GM19025 (cell line): ENCODE results near the gene HLA-DOA.
A peak's percentile ranks its signal among the peaks of the same experiment; 100 is the strongest.

Source experiments
- ATAC-seq: cut with Tn5 transposase; IDR thresholded peaks from one replicate; pipeline ENCODE4 v1.9.1; 2021; ENCODE audit warnings: mild to moderate bottlenecking, low read depth, moderate library complexity; ENCODE audit not compliant: unreplicated experiment

Gene HLA-DOA

DNA sequence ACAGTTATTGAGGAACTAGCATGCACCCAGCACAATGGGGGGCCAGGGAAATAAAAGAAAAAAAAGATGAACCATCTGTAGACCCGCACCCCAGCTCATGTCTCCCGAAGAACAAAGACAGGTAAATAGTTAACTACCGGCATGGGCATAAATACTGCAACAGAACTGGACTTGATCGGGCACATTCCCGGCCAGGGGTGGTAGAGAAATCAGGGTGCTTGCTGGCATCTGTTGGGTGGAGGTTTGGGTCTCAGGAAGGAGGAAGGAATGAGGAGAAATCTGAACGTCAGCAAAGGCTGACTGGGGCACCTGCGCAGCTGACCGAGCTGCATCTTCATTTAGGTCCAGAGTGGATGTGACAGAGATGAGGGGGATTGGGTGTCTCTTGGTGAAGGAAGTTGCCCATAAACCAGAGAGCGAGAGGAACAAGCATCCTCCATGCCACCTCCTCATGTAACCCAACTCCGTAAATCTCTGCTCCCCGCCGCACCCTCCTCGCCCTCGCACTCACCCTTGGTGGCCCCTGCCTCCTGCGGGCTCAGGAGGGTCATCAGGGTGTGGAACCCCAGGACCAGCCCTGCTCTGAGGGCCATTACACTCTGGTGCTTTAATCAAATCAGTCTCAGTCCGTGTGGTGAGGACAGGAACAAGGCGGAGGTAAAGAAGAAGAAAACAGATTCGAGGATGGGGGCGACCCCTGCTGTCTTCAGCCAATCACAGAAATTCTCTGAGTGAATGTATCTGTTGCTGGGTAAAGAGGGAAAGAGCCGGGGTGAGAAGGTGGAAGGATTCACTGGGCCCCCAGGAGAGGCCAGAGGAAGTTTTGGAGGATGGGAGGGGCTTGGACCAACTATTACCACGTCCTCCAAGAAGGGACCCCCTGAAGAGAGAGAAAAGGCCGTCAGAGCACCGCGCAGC lies at the start of gene HLA-DOA:
Gene HLA-DOA (minus strand): TSS at position 648 of the 918 bp plus-strand sequence.
- peak; percentile 86 for ATAC-seq

DNA sequence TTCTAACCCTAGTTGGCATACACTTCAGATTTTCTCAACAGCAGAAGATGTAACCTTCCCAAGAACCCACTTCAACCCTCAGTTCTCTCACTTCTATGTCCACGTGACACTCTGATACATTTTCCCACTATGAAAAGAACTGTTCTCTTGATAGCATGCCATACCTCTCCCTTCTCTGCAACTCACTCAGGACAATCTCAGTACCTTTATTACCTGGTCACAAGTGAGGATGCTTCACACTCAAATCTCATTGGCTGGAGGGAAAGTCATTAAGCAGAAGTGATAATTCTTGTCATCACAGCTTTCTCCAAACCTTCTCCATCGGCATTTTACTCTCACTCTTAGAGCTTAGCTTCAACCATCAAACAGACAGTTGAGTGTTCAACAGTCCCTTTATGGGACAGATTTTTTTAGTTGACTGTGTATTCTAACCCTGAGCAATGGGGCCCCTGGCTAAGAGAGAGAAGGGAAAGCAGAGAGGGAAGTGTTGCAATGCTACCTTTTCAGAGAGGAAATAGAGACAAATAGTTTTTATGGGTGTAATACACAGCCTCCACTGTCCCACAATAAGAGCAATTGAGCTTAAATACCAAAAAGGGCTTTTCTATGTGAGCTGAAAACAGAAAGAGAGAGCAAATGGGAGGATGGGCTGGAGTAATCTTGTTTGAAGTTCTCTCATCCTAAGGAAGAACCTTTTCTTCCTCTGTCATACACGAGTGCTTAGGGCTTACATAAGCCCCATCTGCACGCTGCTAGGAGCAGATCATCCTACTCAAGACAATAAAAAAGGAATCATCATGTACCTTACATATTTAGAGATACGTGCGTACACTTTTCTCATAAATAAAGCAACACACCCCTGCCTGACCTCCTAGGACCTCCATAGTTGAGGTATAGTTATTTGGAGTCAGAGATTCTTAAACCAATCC lies 48.1 kb upstream of the HLA-DOA start:
- no peak for ATAC-seq

DNA sequence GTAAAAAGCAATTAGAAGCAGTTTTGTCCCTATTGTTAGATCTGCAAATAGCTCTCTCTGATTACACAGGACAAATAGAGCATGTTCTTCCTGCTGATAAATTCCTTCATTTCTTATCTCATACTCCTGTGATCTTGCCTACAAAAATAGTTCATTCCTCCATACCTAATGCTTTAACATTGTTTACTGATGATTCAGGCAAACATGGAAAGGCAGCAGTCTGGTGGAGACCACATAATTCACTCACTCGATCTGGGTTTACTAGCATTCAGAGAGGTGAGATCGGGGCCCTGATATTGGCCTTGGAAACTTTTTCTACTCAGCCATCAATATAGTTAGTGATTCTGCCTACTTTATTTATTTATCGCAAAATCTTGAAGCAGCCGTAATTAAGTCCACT lies 43.8 kb upstream of the HLA-DOA start:
- no peak for ATAC-seq

DNA sequence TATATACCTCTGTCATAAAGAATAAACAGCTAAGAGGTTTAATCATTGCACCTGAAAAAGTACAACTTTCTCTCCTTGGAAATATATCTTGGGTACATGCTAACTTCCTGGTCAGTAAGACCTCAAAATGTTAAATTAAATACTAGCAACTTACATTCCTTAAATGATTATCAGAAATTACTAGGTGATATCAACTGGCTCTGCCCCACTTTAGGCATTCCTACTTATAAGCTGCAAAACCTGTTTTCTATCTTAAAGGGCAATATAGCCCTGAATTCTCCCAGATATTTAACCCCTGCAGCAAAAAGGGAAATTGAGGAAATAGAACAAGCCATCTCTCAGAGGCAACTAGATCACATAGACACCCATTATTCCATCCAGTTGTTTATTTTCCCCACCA lies 43.2 kb upstream of the HLA-DOA start:
- ATAC-seq: no peak

DNA sequence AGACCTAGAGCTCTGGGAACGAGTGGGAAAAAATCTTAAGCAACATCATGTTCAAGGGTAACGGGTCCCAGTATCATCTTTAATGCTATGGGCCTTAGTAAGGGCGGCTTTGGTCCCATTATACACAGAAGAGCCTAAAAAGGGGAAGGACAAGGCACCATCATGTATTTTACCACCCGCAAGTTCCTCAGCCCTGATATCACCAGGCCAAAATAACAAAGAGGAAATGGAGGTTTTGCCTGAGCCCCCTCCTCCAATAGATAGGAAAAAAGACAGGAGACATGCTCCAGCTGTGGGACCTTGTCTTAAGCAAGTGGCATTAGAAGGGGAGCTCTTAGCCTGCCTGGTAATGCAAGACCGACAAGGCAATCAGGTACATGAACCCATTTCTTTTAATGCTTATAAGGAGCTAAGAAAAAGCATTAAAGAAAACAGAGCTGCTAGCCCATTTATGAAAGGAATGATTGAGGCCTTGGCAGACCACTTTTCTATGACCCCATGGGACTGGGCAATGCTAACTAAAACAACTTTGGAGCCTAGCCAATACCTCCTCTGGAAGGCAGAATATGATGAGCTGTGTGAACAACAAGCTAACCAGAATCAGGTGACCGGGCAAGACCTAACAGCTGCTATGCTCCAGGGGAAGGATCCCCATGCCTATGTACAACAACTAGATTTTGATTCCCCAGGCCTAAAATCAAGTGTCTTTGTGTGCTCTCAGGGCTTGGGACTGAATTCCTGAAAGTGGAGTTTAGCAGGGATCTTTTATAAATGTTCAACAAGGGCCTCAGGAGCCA lies 40.8 kb upstream of the HLA-DOA start:
- no peak for ATAC-seq

DNA sequence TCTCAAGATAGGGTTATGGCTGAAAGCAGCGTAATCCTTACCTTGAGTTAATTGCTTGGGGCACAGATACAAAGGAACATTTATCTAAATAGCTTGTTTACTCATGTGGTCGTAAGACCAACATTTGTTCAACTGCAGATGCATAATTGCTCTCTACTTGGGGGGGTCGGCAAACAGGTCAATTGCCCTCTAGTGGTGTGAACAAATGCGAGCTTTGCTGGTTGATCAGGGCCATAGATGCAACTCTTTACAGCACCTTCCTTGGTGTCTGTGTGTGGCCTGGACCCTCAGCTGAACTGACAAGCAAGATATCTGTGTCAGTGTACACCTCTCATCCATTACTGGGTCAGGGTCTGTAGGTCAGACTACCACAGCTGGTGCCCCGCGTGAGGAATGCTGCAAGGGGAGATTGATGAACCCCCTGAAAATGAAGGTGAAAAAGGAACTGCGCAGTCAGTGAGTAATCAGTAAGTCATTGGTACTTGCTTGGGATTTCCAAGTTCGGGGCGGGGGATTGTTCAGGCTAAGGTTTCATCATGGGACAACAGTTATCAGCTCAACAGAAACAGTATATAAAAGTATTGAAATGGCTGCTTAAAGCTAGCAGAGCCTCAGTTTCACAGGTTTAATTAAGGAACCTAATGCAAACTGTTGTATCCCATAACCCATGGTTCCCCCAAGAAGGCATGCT lies 40.1 kb upstream of the HLA-DOA start:
- ATAC-seq: no peak

DNA sequence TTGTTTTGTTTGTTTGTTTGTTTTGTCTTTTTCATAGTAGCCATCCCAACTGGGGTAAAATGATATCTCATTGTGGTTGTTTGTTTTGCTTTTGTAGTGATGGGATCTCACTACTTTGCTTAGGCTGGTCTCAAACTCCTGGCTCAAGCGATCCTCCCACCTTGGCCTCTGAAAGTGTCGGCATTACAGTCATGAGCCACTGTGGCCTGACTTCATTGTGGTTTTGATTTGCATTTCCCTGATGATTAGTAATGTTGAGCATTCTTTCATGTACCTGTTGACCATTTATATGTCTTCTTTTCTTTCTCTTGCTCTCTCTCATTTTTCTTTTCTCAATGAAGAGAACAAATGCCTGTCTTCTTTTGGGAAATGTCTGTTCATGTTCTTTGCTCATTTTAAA lies 30.8 kb upstream of the HLA-DOA start:
- ATAC-seq: no peak

DNA sequence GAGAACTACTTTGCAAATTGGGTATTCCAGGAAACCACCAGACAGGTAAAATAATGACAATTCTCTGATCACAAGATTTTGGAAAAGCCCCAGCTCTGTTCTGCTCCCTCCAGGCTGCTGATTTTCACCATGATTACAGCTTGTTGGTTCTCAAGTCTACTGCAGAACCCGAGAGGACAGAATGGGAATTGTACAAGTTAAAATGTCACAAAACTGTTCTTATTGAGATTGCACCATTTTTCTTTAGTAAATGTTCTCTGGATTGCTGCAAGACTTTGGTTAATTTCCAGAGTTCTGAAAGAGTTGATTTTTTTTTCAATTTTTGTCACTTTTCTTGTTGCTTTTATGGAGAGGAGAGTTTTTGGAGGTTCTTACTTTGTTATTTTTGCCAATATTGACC lies 27.1 kb upstream of the HLA-DOA start:
- no peak for ATAC-seq

DNA sequence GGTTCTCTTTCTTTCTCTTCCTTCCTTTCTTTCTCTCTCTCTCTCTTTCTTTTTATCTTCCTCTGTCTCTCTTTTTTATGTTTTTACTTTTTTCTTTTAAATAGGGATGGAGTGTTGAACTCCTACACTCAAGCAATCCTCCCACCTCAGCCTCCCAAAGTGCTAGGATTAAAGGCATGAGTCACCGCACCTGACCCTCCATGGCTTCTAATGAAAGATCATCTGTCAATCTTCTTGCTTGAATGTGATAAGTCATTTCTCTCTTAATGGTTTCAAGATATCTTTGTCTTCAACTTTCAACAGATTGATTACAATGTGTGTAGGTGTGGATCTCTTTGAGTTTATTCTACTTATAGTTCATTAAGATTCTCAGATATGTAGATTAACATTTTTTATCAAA lies 25.2 kb upstream of the HLA-DOA start:
- no peak for ATAC-seq

DNA sequence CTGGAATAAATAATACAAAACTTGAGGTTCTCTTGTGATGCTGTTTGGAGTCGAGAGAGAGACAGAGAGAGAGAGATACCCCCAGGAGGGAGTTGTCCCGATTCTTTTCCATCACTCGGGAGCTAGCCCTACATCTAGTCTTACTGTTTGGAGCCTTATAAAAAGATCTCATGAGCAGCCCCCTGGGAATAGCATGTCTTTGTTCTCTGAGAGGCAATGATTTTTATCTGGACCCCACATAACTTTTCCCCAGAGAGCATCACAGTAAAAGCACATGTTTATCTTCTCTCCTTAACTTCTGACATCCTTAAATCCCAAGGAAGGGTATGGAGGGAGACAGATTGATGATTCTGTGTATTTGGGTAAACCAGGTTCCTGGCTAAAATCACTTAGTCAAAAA lies 20.9 kb upstream of the HLA-DOA start:
- ATAC-seq: no peak

DNA sequence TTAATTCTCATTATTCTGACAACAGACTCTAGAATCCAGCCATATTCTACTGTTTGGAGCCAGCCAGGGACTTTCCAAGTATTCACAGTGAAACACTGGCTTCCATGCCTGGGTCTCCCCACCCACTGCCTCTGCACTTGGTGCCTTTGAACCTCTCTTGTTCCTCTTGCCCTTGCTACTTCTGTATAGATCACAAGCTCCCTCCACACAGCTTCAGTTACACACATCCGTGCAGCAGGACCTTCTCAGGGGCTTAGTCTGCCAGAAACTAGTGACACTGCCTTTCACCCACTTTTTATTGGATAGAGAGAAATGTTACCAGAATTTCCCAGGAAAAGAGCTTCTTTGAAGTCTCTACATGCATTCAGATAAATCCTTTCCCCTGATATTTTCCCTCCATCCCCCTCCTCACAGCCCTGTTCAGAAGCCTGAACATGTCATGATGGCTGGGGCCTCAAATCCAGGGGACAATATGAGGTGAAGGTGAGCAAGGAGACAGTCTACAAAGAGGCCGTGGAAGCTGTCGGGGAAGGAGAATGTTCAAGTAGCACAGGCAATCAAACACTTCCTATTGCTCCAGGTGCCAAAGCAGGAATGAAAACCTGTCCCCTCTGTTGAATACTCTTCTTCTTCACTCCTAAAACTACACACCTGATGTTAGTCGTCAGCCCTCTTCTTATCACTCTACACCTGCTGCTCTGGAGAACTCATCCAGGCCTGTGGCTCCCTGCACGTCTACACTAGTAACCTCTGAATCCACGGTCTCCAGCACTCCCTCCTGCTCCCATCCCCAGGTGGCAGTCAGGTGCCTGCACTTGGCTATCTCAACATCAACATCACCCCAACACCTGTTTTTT lies 20.2 kb upstream of the HLA-DOA start:
- ATAC-seq: peak; percentile 62

DNA sequence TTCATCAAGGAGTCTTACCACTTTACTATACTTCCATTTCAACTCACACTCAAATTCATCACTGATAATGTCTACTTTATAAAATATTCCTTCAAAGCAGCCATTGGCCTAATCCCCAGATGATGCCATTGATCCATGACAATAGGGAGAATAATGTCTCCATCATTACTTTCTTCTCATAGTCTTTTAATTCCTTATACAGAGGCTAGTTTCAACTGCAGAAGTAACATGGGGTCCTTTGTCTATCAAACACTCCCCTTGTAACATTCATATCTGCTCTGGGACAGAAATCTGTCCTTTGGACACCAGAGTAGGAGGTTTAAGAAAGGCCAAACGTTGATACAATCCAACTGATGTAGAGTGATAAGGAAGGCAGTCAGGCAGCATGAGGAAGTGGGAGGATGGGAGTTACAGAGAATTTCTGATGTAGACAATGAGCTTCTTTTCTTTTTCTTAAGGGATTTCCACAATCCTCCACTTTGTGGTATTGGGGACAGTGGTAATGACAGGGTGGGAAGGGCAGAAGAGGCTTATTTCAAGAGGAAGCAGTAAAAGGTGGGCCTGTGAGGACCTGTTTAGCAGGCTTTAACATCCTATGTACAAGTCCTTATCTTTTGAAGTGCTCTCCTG lies 18.9 kb upstream of the HLA-DOA start:
- ATAC-seq: no peak

DNA sequence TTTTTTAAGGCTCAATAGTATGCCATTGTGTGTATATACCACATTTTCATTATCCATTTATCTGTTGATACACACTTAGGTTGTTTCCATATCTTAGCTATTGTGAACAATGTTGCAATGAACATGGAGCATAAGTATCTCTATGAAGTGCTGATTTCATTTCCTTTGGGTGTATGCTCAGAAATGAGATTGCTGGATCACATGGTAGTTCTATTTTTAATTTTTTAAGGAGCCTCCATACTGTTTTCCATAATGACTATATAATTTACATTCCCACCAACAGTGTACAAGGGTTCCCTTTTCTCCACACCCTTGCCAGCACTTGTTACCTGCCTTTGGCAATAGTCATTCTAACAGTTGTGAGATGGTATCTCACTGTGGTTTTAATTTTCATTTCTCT lies 15.1 kb upstream of the HLA-DOA start:
- no peak for ATAC-seq

DNA sequence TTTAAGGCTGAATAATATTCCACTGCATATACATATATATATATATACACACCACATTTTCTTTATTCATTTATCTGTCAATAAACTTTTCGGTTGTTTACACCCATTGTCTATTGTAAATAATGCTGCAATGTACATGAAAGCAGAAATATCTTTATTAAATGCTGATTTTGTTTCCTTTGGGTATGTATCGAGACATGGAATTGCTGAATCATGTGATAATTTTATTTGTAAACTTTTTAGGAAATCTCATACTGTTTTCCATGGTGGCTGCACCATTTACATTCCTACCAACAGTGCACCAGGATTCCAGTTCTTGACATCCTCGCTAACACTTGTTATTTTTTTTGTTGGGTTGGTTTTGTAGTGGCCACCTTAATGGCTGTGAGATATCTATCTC lies 14.1 kb upstream of the HLA-DOA start:
- no peak for ATAC-seq

DNA sequence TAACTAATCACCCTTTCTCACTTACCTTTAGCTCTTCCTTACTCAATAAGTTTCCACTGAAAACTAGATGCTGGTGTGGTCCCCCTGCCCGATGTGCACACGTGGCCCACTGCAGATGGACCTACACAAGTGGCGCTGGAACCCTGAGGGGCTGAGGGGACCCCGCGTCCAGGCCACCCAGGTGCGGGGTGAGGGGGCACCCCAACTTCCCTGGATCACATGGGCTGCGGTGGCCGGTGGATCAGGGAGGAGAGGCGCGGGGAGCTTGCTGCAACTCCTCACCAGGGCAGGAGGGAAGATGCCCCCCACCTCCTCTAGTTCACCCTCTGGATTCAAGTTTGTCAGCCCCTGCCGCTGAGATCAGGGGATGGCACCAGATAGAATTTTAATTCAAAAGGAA lies 12.5 kb upstream of the HLA-DOA start:
- ATAC-seq: no peak

DNA sequence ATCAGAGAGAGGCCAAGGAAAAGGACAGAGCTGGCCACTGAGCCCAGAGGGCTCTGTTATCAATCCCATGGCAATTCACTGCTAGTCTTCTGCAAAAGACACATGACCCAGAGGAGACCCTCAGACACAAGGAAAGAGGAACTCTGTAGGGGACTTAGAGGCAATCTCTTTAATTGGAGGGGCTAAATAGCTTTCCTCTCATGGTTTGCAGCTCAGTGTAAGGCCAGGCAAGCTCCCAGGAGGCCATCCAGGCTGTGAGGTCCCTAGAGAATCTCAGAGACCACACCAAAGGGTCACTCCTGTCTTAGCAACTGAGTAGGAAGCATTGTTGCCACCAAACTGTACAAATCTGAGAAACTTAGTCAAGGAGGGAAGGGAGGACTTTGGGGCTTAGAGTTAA lies 10.0 kb upstream of the HLA-DOA start:
- no peak for ATAC-seq

DNA sequence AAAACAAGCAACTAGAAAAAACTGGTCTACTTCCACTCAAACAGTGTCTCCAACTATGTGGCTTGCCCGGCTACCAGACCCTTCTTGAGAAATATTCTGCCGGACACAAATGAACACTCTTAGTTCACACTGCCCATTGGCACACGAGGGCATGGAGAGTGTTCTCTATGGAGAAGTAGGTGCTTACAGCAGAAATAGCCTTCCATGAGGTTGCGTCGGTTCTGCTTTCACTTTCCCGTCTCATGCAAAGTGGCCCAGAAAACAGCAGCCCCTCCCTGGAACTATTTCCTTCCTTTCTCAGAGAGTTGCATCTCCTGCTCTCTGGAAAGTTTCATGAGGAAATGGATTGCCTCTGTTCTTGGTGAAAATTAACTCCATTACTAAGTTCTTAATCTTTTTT lies 9.5 kb upstream of the HLA-DOA start:
- ATAC-seq: no peak

DNA sequence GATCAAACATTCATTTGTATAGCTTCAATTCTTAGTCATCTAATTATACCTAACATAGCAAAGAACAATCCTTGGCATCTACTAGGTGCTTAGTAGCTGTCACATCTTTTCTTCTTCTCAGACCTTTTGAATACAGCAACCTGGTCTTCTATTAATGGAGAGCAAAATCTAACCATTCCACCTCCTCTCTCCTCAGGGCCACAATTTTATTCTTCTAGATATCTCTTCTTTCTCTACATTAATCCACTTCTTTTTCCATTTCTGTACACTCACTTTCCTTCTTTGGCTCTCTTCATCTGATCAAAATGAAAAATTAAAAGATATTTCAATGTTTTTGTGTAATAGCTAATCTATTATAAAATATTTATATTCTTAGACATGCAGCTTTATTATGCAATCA lies 9.0 kb upstream of the HLA-DOA start:
- ATAC-seq: no peak
